ENCODE results near the gene KRTAP9-6.
"Not testable (repeated sequence)": the region's sequence is repeated elsewhere in the genome, so short reads cannot be mapped to it uniquely, and the experiment has no call there.

Gene KRTAP9-6, protein sequence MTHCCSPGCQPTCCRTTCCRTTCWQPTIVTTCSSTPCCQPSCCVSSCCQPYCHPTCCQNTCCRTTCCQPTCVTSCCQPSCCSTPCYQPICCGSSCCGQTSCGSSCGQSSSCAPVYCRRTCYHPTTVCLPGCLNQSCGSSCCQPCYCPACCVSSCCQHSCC

DNA sequence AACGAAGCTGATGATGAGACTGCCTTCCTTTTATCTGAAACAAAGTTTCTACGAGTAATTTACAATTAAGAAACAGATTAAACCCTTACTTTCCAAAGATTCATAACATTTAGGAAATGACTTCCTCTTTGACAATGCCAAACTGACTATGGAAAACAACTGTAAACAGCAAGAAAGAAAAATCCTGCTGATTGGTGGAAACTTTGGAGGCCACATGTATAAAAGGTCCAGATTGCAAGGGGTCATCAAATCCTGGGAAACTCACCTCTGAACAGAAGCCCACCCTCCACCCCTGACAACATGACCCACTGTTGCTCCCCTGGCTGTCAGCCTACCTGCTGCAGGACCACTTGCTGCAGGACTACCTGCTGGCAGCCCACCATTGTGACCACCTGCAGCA, at the start of gene KRTAP9-6:
Gene KRTAP9-6, plus strand, starts transcription at position 301 of the 400 bp plus-strand sequence. Its CDS starts 0 bp downstream, at position 301.
- DNase-seq, result no peak

DNA sequence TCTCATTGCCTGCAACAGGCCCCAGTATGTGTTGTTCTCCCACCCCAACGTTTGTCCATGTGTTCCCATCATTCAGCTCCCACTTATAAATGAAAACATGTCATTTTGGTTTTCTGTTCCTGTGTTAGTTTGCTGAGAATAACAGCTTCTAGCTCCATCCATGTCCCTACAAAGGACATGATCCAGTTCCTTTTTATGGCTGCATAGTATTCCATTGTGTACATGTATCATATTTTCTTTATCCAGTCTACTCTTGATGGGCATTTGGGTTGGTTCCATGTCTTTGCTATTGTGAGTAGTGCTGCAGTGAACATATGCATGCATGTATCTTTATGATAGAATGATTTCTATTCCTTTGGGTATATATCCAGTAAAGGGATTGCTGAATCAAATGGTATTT, 49.5 kb upstream of the KRTAP9-6 start:
- no peak for DNase-seq

DNA sequence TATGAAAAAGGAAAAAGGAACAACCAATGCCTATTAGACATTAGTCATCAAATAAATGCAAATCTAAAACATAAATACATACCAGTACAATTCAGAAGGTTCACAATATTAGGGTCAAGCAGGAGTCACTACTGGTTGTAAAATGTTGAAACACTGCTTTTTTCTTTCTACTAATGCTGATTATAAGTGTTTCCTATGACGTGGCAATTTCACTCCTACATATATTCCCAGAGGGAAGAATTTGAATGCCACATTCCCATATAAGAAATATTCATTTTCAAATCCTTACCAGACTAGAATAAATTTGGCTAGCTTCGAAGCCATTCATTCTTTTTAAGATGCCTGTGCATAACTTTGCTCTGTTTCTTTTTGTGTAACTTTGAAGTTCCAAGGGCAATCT, 41.4 kb upstream of the KRTAP9-6 start:
- no peak for DNase-seq

DNA sequence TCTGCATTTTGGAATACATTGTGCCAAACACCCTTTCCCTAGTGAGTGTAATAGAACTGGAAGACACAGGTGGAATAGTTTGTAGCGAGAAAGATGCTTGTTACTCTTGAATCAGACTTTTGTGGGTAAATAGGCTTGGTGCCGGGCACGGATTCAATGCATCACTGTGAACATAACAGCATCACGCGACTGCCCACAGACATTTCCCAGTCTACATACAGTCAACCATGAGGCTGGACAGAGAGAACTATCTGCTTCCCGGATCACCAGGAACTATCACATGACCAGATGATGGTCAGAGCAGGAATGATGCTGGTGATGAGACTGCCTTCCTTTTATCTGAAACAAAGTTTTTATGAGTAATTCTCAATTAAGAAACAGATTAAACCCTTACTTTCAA, 39.1 kb upstream of the KRTAP9-6 start:
- DNase-seq, result no peak

DNA sequence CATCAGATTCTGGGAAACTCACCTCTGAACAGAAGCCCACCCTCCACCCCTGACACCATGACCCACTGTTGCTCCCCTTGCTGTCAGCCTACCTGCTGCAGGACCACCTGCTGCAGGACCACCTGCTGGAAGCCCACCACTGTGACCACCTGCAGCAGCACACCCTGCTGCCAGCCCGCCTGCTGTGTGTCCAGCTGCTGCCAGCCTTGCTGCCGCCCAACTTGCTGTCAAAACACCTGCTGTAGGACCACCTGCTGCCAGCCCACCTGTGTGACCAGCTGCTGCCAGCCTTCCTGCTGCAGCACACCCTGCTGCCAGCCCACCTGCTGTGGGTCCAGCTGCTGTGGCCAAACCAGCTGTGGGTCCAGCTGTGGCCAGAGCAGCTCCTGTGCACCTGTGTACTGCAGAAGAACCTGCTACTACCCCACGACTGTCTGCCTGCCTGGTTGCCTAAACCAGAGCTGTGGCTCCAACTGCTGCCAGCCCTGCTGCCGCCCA, 38.5 kb upstream of the KRTAP9-6 start, which contains the start of gene KRTAP9-2:
Gene KRTAP9-2, plus strand, starts transcription at position 51 of the 498 bp plus-strand sequence. Its CDS starts 7 bp downstream, at position 58.
- DNase-seq, result not testable (repeated sequence)

DNA sequence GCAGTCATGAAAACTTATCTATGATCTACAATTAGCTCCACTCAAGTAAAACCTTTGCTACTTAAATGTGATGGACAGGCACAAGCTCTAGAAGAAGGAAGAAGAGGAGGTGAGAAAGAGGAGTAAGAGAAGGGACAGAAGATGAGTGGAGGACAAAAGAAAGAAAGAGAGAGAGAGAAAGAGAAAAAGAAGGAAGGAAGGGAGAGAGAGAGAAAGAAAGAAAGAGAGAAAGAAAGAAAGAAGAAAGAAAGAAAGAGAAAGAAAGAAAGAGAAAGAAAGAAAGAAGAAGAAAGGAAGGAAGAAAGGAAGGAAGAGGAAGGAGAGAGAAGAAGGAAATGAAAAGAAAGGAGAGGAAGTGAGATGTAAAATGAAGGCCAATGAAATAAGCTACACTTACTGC, 35.1 kb upstream of the KRTAP9-6 start:
- no peak for DNase-seq

DNA sequence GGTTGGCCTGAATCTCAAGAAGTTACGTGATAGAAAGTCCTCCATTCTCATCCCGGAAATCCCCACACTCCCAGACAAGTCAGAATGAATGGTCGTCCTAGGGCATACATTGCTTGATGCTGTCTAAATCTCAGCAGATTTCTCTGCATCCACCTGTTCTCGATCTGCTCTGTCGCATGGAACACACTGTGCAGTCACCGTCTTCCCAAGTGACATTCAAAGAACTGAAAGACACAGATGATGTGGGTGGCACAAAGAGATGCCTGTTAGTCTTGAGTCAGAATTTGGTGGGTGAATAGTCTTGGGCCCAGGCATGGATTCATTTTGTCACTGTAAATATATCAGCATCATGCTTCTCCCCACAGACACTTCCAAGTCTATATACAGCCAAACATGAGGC, 33.4 kb upstream of the KRTAP9-6 start:
- no peak for DNase-seq

DNA sequence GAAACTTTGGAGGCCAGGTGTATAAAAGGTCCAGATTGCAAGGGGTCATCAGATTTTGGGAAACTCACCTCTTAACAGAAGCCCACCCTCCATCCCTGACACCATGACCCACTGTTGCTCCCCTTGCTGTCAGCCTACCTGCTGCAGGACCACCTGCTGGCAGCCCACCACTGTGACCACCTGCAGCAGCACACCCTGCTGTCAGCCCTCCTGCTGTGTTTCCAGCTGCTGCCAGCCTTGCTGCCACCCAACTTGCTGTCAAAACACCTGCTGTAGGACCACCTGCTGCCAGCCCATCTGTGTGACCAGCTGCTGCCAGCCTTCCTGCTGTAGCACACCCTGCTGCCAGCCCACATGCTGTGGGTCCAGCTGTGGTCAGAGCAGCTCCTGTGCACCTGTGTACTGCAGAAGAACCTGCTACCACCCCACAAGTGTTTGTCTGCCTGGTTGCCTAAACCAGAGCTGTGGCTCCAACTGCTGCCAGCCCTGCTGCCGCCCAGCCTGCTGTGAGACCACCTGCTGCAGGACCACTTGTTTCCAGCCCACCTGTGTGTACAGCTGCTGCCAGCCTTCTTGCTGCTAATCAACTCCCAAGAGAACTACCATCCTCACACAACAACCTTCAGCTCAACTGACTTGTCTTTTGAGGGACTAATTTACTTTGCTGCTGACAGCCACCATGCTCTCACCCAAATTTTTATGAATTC, 32.6 kb upstream of the KRTAP9-6 start, which contains the start of gene KRTAP9-3:
Gene KRTAP9-3, plus strand, starts transcription at position 51 of the 707 bp plus-strand sequence. Its CDS starts 53 bp downstream, at position 104.
- not testable (repeated sequence) for DNase-seq

DNA sequence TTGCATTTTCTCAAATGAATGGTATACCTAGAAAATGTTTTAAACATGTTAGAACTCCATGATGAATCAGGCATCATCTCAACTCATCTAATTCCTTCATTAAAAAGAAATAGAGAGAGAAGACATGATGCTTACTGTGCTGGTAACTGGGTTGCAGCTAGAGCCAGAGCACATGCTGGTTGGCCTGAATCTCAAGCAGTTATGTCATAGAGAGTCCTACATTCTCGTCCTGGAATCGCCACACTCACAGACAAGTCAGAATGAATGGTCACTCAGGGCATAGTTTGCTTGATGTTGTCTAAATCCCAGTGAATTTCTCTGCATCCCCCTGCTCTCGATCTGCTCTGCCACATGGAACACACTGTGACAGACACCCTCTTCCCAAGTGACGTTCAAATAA, 28.1 kb upstream of the KRTAP9-6 start:
- not testable (repeated sequence) for DNase-seq

DNA sequence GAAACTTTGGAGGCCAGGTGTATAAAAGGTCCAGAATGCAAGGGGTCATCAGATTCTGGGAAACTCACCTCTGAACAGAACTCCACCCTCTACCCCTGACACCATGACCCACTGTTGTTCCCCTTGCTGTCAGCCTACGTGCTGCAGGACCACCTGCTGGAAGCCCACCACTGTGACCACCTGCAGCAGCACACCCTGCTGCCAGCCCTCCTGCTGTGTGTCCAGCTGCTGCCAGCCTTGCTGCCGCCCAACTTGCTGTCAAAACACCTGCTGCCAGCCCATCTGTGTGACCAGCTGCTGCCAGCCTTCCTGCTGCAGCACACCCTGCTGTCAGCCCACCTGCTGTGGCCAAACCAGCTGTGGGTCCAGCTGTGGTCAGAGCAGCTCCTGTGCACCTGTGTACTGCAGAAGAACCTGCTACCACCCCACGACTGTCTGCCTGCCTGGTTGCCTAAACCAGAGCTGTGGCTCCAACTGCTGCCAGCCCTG, 27.2 kb upstream of the KRTAP9-6 start, which contains the start of gene KRTAP9-8:
Gene KRTAP9-8, plus strand, starts transcription at position 51 of the 489 bp plus-strand sequence. Its CDS starts 53 bp downstream, at position 104.
- not testable (repeated sequence) for DNase-seq

DNA sequence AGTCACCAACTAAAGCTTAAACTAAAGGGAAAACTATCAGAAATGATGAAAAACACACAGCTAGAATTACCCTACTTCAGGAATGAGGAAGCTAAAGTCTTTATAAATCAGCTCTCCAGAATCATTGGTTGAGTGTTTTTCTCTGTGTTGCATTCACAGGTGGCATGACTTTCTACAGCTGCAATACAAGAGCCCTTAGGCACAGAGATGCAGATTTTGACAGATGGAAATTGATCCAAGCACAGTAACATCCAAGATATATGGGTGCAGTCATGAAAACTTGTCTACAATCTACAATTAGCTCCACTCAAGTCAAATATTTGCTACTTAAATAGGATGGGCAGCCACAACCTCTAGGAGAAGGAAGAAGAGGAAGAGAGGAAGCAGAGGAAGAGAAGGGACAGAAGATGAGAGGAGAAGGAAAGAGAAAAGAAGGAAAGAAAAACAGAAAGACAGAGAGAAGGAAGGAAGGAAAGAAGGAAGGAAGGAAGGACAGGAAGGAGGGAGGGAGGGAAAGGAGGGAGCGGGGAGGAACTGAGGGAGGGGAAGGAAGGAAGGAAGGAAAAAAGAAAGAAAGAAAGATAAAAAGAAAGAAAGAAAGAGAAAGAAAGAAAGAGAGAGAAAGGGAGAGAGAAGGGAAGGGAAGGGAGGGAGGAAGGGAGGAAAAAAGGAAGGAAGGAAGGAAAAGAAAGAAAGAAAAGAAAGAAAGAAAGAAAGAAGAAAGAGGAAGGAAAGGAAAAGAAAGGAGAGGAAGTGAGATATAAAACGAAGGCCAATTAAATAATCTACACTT, 18.0 kb upstream of the KRTAP9-6 start:
- not testable (repeated sequence) for DNase-seq

DNA sequence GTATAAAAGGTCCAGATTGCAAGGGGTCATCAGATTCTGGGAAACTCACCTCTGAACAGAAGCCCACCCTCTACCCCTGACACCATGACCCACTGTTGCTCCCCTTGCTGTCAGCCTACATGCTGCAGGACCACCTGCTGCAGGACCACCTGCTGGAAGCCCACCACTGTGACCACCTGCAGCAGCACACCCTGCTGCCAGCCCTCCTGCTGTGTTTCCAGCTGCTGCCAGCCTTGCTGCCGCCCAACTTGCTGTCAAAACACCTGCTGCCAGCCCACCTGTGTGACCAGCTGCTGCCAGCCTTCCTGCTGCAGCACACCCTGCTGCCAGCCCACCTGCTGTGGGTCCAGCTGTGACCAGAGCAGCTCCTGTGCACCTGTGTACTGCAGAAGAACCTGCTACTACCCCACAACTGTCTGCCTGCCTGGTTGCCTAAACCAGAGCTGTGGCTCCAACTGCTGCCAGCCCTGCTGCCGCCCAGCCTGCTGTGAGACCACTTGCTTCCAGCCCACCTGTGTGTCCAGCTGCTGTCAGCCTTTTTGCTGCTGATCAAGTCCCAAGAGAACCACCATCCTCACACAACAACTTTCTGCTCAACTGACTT, 15.4 kb upstream of the KRTAP9-6 start, which contains the start of gene KRTAP9-4:
Gene KRTAP9-4, plus strand, starts transcription at position 51 of the 604 bp plus-strand sequence. Its CDS starts 34 bp downstream, at position 85.
- DNase-seq, result not testable (repeated sequence)

DNA sequence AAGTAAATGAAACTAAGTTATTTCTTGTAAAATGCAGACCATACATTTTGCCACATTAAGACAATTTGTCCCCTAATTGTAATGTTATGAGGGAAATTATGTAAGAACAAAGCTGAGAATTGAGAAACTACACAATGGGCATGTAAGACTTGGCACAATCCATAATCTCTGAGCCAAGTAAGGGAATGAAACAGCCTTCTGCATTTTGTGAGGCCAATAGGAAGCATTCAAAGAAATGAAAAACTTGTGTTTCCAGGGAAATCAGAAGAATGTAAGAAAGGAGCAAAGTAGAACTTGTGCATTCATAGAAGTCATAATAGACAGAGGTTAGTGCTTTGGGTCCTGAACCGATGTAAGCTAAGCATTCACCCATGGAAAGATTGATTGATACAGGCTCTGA, 13.9 kb upstream of the KRTAP9-6 start:
- DNase-seq, result no peak

DNA sequence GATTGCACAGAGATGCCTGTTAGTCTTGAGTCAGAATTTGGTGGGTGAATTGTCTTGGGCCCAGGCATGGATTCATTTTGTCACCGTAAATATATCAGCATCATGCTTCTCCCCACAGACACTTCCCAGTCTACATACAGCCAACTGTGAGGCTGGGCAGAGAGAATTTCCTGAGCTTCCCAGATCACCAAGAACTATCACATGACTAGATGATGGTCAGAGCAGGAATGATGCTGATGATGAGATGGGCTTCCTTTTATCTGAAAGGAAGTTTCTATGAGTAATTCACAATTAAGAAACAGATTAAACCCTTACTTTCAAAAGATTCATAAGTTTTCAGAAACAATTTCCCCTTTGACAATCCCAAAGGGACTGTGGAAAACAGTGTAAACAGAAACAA, 10.3 kb upstream of the KRTAP9-6 start:
- no peak for DNase-seq

DNA sequence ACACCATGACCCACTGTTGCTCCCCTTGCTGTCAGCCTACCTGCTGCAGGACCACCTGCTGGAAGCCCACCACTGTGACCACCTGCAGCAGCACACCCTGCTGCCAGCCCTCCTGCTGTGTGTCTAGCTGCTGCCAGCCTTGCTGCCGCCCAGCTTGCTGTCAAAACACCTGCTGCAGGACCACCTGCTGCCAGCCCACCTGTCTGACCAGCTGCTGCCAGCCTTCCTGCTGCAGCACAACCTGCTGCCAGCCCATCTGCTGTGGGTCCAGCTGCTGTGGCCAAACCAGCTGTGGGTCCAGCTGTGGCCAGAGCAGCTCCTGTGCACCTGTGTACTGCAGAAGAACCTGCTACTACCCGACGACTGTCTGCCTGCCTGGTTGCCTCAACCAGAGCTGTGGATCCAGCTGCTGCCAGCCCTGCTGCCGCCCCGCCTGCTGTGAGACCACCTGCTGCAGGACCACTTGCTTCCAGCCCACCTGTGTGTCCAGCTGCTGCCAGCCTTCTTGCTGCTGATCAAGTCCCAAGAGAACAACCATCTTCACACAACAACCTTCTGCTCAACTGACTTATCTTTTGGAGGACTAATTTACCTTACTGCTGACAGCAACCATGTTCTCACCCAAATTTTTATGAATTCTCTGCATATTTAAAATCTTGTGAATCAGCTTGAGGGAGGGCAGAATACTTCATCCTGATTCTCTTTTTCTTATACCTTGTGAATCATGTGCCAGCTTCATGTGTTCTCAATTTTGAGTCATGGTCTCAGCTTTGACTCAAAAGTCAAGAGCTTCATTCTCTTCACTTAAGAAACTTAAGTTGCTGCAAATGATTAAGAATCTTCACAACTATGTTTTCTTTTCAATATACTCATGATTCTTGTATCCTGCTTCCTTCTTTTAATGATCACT, 9.5 kb upstream of the KRTAP9-6 start, which contains the start of gene KRTAP9-9:
Gene KRTAP9-9, plus strand, starts transcription at position 4 of the 910 bp plus-strand sequence.
- not testable (repeated sequence) for DNase-seq

DNA sequence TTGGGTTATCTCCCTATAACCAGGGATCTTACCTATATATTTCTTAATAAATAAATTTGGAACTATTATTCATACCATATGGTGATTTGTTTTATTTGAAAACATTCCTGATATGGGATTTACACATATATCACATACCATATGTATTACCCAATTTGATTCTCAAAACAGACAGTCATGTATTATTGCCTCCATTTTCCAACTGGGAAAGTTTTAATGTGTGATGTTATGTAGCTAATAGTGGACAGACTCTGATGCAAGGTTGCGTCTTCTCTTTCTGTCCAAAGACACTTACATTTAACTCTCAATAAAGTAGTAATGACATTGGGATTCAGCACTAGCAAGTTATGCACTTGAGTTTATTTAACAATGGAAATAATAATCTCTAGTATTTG, 8.9 kb upstream of the KRTAP9-6 start:
- no peak for DNase-seq

DNA sequence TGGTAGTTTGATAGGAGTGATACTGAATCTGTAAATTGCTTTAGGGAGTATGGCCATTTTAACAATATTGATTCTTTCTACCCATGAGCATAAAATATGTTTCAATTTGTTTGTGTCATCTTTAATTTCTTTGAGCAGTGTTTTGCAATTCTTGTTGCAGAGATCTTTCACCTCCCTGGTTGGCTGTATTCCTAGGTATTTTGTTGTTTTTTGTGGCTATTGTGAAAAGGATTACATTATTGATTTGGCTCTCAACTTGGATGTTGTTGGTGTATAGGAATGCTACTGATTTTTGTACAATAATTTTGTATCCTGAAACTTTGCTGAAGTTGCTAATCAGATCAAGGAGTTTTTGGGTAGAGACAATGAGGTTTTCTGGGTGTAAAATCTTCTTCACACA, 6.8 kb upstream of the KRTAP9-6 start:
- no peak for DNase-seq

DNA sequence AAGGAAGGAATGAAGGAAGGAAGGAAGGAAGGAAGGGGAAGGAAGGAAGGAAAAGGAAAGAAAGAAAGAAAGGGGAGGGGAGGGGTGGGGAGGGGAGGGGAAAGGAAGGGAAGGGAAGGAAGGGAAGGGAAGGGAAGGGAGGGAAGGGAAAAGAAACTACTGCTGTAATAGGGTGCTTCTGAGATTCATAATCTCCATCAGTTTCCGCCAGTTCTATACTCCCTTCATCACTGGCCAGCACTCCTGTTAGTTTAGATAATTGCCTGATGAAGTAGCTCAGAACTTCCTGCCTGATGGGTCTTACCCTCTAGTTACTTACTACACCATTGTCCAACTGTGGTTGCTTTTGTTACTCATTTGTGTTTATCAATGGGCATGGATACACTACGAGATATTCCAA, 2.0 kb upstream of the KRTAP9-6 start:
- no peak for DNase-seq

DNA sequence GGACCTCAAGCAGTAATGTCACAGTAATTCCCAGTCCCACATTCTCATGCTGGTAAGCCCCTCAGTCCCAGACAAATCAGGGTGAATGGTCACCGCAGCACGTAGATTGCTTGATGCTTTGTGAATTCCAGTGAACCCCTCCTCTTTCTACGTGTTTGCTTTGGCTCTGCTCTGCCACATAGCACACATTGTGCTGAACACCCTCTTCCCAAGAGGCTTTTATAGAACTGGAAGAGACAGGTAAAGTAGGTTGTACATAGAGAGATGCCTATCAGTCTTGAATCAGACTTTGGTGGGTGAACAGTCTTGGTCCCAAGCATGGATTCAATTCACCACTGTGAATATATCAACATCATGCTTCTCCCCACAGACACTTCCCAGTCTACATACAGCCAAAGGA, 579 bp upstream of the KRTAP9-6 start:
- DNase-seq, result no peak

DNA sequence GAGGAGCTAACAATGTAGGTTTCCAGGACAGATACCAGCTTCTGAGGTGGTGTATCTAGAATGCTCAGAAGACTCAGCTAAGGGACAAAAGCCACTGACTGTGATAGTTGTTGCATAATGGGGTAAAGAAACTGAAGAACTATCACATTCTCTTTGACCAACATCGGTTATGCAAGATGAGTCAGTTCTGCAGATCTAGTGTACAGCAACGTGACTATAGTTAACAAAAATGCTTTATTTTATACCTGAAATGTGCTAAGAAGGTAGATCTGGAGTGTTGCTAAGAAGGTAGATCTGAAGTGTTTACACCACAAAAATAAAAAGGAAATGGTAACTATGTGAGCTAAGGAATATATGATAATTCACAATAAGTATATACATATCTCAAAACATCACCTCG, 2.5 kb downstream of the KRTAP9-6 start:
- no peak for DNase-seq

DNA sequence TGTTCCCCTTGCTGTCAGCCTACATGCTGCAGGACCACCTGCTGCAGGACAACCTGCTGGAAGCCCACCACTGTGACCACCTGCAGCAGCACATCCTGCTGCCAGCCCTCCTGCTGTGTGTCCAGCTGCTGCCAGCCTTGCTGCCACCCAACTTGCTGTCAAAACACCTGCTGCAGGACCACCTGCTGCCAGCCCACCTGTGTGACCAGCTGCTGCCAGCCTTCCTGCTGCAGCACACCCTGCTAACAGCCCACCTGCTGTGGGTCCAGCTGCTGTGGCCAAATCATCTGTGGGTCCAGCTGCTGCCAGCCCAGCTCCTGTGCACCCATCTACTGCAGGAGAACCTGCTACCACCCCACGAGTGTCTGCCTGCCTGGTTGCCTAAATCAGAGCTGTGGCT, 6.1 kb downstream of the KRTAP9-6 start:
- DNase-seq, result not testable (repeated sequence)
